NK-92 (cell line): ENCODE data around the gene DTWD2.

Experiments
- DNase-seq: peaks from one replicate; lab custom pipeline; 2025; ENCODE audit not compliant: unreplicated experiment; lab: John Stamatoyannopoulos, UW

Gene DTWD2

DNA sequence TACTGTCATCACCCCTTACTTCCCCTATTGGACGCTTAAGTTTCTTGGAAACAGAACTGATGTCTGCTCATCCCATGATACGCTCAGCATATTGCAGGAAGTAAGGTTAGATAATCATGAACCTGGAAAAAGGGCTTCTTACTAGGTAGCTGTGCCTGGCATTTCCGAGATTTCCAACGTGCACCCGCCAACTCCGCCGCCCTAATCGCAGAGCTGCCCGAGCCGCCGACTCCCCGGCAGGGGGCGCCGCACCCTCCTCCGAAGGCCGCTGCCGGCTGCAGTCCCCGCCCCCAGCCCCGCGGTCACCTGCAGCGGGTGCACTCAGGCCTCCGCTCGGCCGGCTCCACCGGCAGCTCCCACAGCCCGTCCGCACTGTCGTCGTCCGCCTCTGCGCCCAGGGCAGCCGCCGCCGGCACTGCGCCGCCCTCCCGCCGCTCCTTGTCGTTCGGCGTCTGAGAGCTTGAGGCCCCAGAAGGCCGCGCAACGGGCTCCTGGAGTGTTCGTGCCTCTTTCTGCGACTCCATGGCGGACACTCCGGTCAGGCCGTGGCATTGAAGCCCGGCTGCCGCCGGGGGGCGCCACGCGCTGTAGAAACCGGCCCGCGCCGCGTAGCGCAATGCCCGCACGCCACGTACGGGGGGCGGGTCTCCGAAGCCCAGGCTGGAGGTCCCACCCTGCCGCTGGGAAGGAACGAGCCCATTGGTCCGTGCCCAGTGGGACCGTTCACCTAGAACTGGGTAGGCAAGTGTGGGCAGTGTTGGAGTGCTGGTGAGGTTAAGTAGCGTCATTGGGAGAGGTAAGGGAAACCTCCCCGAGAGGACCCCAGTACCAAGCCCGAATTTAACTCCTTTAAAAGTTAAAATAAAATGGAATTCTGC, at the start of gene DTWD2:
Gene DTWD2, minus strand, starts transcription at position 560 of the 878 bp plus-strand sequence. Its CDS starts 36 bp downstream, at position 524.
- peak; percentile 63 for DNase-seq

- DNase-seq = no peak
These were observed 49.3 kb upstream of the DTWD2 start for GRCh38 chr5:119037496-119038215.

DNA sequence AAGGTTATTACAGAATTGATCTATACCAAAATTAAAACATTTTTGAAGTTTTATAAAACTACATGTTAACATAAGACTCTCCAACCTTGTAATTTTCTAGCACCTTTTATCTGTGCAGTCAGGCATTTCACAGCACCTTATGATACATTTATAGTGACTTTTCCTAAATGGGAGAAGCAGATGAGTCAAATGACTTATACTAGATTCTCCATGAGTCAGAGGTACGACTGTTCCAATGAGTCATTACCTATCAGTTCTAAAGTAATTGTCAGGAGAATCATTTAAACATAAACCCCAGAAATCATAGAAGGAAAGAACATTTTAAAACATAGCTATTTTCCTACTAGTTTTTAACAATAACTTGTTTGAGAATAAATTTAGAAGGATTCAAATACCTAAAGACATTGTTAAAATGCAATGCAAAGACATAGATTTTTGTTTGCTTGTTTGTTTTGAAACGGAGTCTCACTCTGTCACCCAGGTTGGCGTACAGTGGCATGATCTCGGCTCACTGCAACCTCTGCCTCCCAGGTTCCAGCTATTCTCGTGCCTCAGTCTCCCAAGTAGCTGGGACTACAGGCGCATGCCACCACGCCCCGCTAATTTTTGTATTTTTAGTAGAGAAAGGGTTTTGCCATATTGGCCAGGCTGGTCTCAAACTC, 47.9 kb upstream of the DTWD2 start:
- no peak for DNase-seq

DNA sequence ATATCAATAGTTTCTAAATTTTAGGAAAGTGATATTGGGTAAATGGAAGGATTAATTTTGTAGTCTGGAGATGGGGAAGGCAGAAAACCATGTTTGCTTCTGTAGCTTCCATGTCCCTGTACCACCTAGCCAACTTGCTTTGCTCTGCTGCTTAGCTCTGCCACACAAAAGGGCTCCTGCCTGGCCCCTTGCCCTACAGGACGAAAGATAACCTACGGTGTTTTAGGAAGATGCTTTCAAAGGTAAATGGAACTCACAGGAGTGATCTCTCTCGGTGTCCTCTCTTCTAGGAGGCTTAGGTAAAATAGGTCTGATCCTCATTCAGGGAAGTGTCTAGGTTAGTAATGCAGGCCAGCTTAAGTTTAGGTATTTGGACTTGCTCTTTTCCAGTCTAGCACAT, 44.8 kb upstream of the DTWD2 start:
- no peak for DNase-seq

GRCh38 chr5:119032656-119033055, 44.3 kb upstream of the DTWD2 start:
- DNase-seq = no peak

DNA sequence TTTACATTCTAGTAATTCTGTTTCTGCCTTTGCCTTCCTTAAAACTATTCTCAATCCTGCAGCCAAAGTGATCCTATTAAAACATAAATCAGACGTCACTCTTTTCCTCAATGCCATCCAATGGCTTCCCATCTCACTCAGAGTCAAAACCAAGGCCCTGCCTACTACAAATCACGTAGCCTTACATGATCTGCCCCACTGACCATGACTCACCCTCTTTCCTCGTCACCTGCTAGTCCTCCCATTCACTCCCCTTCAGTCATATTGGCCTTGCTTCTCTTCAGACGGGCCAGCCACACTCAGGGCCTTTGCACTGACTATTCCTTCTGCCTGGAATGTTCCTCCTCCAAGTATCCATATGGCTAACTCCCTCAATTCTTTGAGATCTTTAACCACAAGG, 43.6 kb upstream of the DTWD2 start:
- no peak for DNase-seq

GRCh38 chr5:119031011-119031886, 42.9 kb upstream of the DTWD2 start:
- no peak for DNase-seq

GRCh38 chr5:119028575-119028974, 40.2 kb upstream of the DTWD2 start:
- no peak for DNase-seq

GRCh38 chr5:119022773-119023172, 34.4 kb upstream of the DTWD2 start:
- no peak for DNase-seq

GRCh38 chr5:119022017-119022745, 33.8 kb upstream of the DTWD2 start:
- DNase-seq = no peak

GRCh38 chr5:119021149-119021732, 32.9 kb upstream of the DTWD2 start:
- no peak for DNase-seq

DNA sequence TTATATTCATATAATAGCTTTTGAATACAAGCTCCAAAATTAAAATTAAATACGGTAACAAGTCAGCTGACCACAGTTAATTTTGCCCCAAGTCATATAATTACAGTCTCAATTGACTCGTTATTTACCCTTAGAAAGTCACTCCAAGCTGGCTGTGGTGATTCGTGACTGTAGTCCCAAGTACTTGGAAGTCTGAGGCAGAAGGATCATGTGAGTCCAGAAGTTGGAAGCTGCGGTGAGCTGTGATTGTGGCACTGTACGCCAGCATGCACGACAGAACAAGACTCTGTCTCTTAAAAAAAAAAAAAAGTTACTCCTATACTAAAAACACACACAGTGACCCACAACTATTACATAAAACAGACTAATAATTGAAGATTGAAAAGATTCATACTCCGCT, 31.6 kb upstream of the DTWD2 start:
- DNase-seq = no peak

DNA sequence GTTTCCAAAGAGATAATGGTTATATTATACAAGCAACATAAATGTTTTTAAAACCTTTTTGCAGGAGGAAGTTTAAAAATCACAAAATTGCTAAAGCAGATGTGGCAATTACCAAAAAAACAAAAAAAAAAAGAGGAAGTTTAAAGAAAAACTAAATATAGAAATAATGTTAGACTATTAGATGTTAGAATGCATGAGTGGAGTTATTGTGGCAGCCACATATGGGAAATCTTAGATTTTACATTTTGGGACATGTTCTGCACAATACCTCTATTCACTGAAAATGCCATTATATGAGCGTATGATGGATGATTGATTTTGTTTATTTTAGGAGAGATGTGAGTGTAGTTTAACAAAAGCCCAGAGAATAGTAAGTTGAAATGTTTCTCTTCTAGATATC, 31.2 kb upstream of the DTWD2 start:
- DNase-seq = no peak

DNA sequence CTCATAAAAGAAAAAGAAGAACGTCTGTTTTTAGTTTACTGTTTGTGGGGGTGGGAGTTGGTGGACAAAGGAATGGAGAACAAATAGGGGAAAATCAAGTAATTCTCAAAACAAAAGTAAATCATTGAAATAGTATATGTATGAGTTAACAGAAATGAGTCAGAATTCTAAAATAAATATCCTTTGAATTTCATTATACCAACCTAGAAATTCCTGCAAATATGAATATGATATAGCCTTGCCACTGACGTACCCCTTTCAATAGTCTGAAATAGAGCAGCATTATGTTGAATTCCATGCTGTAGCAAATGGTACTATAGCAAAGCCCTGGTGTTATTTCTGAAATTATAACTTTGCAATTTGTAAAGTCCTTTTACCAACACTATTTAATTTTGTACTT, 29.6 kb upstream of the DTWD2 start:
- DNase-seq = no peak

DNA sequence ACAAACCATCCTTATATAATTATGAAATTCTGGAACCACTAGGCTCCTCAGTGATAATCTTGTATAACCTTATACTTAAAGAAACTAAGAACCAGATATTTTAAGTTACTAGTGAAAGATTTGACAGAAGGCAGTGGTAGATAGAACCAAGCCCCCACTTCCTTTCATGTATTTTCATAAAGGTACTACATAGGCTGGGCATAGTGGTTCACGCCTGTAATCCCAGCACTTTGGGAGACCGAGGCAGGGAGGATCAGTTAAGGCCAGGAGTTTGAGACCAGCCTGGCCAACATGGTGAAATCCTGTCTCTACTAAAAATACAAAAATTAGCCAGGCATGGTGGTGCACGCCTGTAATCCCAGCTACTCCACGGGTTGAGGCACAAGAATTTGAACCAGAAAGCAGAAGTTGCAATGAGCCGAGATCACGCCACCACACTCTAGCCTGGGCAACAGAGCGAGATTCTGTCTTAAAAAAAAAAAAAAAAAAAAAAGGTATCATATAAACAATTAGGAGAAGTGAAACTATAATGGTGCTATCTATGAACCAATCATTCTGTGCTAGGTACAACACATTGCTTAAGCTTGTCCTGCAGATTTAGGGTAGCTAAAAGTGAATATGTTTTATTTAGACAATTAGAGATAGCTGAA, 27.9 kb upstream of the DTWD2 start:
- DNase-seq = no peak

- no peak for DNase-seq
These were observed 22.8 kb upstream of the DTWD2 start for GRCh38 chr5:119011186-119011585.

DNA sequence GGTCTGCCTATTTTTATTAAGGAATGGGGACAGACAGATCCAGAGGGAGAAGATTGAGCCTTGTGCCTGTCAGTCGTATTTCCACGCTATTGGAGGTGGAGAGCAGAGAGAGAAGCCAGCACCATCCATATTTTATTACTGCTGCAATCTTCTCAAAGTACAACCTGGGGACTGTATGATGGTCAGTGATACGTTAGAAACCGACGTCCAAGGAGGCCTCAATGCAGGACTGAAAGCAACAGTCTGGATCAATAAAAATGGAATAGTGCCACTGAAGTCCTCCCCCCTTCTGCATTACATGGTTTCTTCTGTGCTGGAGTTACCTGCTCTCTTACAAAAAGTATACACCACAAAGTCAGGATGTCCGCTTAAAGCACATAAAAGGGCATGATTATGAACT, 21.9 kb upstream of the DTWD2 start:
- no peak for DNase-seq

GRCh38 chr5:119009131-119009530, 20.8 kb upstream of the DTWD2 start:
- no peak for DNase-seq

GRCh38 chr5:118999696-119000095, 11.3 kb upstream of the DTWD2 start:
- DNase-seq = no peak
